GM12875 (cell line): ENCODE measurements around the gene DUS2.

ENCODE experiments used
- H3K4me3 ChIP-seq: one replicate; pipeline ENCODE4 v1.5.1; 2011; ENCODE audit warnings: low read depth, low read length, control low read depth
- TF ChIP-seq, protein P1 (sequence below): IDR thresholded peaks from 2 replicates; pipeline ENCODE4 v1.5.1; 2011; ENCODE audit warnings: low read depth, mild to moderate bottlenecking, control low read depth, inconsistent platforms, low read length, moderate library complexity, borderline replicate concordance; ENCODE audit not compliant: insufficient read depth

The DUS2 gene

DNA sequence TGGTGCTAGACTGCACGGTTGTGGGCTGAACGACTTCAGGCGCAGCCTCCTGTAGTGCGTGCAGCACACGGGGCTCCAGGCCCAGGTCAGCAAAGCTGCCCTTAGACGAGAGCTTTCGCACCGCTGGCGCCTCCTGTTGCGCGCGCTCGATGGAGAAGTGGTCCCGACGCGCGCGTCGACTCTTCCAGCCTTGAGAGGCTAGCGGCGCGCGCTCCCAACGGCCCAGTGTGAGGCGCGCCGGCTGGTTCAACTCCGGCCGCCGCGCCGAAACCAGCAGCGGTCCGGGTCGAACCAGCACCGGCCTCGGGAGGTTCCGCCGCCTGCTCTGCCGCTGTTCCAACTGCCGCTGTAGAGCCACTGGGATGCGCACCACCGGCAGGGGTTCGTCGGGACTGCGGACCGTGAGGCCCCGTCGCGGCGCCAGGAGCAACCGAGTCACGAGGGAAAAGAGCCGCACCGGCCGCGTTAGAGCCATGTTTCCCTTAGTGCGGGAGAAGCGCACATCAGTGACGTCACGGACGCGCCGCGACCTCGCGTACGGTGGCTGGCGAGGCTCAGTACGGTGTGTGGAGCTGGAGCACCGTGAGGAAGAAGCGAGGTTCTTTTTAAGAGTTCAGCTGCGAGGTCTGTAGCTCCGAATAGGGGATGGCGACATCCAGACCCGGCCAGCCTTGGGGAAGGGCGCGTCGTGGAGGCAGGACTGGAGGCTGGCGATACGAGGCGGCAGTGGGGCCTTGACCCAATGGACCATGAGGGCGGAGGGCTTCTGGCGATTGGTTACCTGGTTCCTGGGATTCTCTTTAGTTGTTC lies at the start of gene DUS2, which contains the start of gene DDX28:
TSS of gene DUS2 (plus strand) at position 557 of the 810 bp plus-strand sequence. CDS start 14,740 bp downstream, outside the sequence.
TSS of gene DDX28 (minus strand) at position 505 of the 810 bp plus-strand sequence. CDS start at position 475, 30 bp downstream.
- peak within 1 kb of the TSS; percentile 60 for H3K4me3 ChIP-seq
- TF ChIP-seq, protein P1, sequence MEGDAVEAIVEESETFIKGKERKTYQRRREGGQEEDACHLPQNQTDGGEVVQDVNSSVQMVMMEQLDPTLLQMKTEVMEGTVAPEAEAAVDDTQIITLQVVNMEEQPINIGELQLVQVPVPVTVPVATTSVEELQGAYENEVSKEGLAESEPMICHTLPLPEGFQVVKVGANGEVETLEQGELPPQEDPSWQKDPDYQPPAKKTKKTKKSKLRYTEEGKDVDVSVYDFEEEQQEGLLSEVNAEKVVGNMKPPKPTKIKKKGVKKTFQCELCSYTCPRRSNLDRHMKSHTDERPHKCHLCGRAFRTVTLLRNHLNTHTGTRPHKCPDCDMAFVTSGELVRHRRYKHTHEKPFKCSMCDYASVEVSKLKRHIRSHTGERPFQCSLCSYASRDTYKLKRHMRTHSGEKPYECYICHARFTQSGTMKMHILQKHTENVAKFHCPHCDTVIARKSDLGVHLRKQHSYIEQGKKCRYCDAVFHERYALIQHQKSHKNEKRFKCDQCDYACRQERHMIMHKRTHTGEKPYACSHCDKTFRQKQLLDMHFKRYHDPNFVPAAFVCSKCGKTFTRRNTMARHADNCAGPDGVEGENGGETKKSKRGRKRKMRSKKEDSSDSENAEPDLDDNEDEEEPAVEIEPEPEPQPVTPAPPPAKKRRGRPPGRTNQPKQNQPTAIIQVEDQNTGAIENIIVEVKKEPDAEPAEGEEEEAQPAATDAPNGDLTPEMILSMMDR = no peak

DNA sequence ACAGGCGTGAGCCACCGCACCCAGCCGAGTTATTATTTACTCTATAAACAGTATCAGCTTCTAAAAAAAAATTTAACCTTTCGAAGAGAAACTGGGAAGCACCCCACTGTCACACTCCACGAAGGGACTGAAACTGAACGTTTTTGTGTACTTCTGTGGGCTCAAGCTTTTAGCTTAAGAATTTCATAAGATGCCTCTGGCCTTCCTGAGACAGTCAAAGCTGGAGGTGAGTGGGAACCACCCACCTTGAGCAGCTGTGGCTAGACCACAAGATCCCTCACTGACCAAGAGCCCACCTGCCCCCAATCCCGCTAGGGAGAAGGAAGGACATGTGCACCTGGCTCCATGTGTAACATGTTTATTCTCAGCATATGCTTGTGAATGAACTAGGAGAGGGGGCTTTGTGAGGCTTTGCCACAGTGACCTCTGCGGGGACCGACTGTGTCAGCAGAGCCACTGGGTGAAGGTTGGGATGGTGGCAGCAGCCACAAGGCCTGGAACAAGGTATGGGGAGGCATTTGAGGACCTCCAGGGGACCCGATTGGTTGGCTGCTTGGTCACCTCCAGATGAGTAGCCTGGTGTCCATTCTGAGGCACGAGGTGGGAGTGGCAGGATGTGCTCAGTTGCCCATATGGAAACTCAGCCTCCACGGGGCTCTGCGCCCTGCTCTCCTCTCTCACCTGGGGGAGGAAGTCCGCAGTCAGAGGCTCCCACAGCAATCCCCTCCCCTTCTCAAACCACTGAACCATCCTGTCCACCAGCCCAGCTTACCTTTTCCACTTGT lies 47.6 kb upstream of the DUS2 start:
- H3K4me3 ChIP-seq = no peak overlapping the region
- TF ChIP-seq, protein P1 = no peak

DNA sequence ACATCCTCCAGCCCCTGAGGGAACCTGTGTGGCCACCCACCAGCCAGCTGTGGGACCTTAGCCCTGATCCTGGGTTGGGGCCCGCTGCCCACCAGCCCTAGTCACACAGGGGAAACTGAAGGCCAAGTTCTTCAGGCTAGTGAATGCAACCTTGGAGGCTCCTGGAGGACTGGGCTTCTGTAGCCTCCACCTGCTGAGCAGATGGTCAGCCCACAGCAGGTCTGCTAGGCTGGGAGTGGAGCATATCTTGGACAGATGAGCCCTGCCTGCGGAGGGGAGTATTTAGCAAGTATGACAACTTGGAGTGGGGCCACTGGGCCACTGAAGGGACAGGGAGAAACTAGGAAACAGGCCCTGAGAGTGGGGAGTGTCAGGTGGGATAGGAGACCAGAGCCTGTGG lies 46.9 kb upstream of the DUS2 start:
- no peak overlapping the region for H3K4me3 ChIP-seq

DNA sequence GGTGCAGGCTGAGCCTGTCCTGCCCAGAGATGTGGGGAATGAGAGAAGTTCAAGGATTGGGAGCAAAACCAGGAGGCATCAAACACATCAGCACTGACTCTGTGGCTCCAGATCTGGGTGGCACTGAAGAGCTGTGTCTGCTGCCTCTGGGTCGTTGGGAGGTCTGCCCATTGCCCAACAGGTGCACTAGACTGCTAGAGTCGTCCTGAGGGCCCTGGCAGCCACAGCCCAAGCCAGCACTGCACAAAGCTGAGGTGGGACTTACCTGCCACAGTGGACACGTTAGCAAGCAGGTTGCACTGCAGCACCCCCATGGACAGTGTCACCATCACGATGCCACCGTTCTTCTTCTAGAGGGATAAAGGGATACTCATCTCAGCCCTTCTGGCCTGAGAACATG lies 46.1 kb upstream of the DUS2 start:
- TF ChIP-seq, protein P1 = no peak
- no peak overlapping the region for H3K4me3 ChIP-seq

More for the DNA sequence above, 46.9 kb upstream of the DUS2 start:
- TF ChIP-seq, protein P1 = no peak

DNA sequence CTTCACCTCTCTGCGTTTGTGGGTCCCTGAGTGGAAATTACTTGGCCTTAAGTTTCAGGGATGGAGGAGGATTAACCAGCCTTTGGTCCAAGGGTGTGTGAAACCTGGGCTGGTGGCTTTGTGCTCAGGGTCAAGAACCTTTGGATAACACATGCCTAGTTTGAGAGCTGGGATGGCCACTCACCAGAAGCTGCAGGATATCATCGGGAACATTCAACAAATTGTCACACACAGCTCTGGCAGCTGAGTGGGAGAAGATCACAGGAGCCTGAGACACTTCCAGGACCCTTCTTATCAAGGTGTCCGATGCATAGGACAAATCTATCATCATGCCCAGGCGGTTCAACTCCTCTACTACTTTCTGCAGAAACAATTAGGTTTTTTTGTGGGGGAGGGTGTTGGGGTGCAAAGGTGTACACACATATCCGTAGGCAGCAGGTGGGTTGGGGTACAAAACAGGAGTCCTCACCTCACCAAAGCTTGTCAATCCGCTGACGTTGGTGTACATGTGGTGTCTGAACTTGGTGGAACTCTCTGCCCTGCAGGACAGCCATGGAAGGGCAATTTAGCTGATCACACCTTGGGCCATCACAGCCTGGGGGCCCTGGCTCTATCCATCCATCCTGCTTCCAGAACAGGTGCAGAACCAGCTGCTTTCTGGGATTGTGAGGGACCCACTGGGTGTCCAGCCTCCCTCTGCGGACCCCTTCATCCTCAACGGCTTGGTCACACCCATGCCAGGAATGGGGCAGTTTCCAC lies 45.4 kb upstream of the DUS2 start:
- TF ChIP-seq, protein P1 = no peak
- H3K4me3 ChIP-seq = no peak overlapping the region

DNA sequence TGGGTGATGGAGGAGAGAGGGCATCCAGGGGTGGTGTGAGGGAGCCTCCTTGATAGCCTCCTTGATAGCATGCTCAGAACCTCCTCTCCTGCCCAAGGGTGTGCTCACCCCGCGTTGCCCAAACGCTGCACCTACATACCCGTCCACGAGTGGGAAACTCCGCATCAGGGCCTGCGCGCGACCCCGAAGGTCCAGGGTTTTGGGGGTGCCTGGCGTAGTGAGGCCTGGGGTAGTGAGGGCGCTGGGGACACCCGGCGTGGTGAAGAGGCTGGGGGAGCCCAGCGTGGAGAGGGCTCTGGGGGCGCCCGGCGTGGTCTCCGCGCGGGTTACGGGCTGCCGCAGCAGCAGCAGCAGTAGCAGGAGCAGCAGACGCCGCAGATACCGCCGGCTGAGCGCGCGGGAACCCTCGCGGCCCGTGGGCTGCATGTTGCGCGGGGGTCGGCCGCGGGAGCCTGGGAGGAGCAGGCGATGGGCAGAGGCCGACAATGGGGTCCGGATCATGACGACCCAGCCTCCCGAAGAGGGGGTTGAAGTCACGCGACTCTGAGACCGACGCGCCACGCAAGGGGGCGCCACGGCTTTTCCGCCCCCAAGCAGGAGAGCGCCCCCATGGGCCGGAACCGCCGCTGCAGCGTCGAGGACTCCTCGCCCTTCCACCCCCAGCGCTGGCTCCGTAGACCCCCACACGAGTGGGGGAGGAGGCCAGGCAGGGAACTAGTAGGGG lies 43.0 kb upstream of the DUS2 start, which contains the start of gene DPEP3:
TSS of gene DPEP3 (minus strand) at position 545 of the 724 bp plus-strand sequence. CDS start at position 426, 119 bp downstream.
- H3K4me3 ChIP-seq = no peak within 1 kb of the TSS
- TF ChIP-seq, protein P1 = peak; percentile 18; the same call in 1 of the 2 replicates
